NCI-H2171 (cell line): ENCODE measurements around the gene BBS9.

ENCODE experiments used
- DNase-seq: peaks from one replicate; lab custom pipeline; 2025; lab: John Stamatoyannopoulos, UW

BBS9 gene

GRCh38 chr7:33357846-33358245, 228.5 kb downstream of the BBS9 start:
- DNase-seq: no peak

GRCh38 chr7:33369888-33370287, 240.5 kb downstream of the BBS9 start:
- no peak for DNase-seq

GRCh38 chr7:33373195-33373594, 243.8 kb downstream of the BBS9 start:
- DNase-seq: no peak

- DNase-seq: no peak
Measured at GRCh38 chr7:33379891-33380525, 250.6 kb downstream of the BBS9 start.

GRCh38 chr7:33388332-33388731, 259.0 kb downstream of the BBS9 start:
- DNase-seq: no peak

GRCh38 chr7:33392148-33392547, 262.8 kb downstream of the BBS9 start:
- DNase-seq: peak; percentile 76

- DNase-seq: no peak
Measured at GRCh38 chr7:33393770-33394169, 264.4 kb downstream of the BBS9 start.

- DNase-seq: peak; percentile 48
Measured at GRCh38 chr7:33395340-33395739, 266.0 kb downstream of the BBS9 start.

GRCh38 chr7:33399528-33400213, 270.3 kb downstream of the BBS9 start:
- DNase-seq: peak; percentile 38

- no peak for DNase-seq
Measured at GRCh38 chr7:33400214-33400538, 270.8 kb downstream of the BBS9 start.

GRCh38 chr7:33410266-33410665, 280.9 kb downstream of the BBS9 start:
- no peak for DNase-seq

- no peak for DNase-seq
Measured at GRCh38 chr7:33411020-33411419, 281.7 kb downstream of the BBS9 start.

- DNase-seq: no peak
Measured at GRCh38 chr7:33412331-33412730, 283.0 kb downstream of the BBS9 start.

- DNase-seq: no peak
Measured at GRCh38 chr7:33418251-33418701, 288.9 kb downstream of the BBS9 start.

- no peak for DNase-seq
Measured at GRCh38 chr7:33420311-33420940, 291.1 kb downstream of the BBS9 start.

GRCh38 chr7:33421429-33421828, 292.1 kb downstream of the BBS9 start:
- no peak for DNase-seq

- DNase-seq: no peak
Measured at GRCh38 chr7:33422141-33422540, 292.8 kb downstream of the BBS9 start.

- no peak for DNase-seq
Measured at GRCh38 chr7:33422825-33423645, 293.7 kb downstream of the BBS9 start.

GRCh38 chr7:33423646-33424020, 294.3 kb downstream of the BBS9 start:
- no peak for DNase-seq

- DNase-seq: no peak
Measured at GRCh38 chr7:33425395-33425794, 296.0 kb downstream of the BBS9 start.

- DNase-seq: no peak
Measured at GRCh38 chr7:33425929-33426678, 296.7 kb downstream of the BBS9 start.

GRCh38 chr7:33428415-33428814, 299.1 kb downstream of the BBS9 start:
- DNase-seq: no peak
